GM12878 (cell line): ENCODE data around the gene TNRC6C.

Experiments
- BHLHE40 ChIP-seq, 2 experiments: fragments of 450-650 bp in 1 of 2; IDR thresholded peaks; 2 replicates each; pipeline ENCODE4 v1.6.1; 2011 to 2017; ENCODE audit warnings: low read depth in 2 of 2, borderline replicate concordance in 1 of 2, improper control_type of control experiment in 1 of 2, low read length in 1 of 2, mild to moderate bottlenecking in 1 of 2
- CTCF ChIP-seq, 3 experiments: IDR thresholded peaks in 2 of 3; conservative IDR thresholded peaks in 1 of 3; 2 replicates each; pipeline ENCODE4 v1.5.1; 2011; ENCODE audit warnings: low read depth in 3 of 3, low read length in 3 of 3, mild to moderate bottlenecking in 3 of 3, control low read depth in 2 of 3, moderate library complexity in 2 of 3, inconsistent platforms in 1 of 3, mixed read lengths in 1 of 3; ENCODE audit not compliant: control insufficient read depth in 2 of 3, insufficient read depth in 1 of 3; ENCODE audit errors: extremely low read depth in 1 of 3
- MEF2A ChIP-seq: IDR thresholded peaks from 2 replicates; pipeline ENCODE4 v1.6.1; 2011; ENCODE audit warnings: low read depth, mild to moderate bottlenecking, low read length, moderate library complexity; ENCODE audit not compliant: insufficient read depth
- POLR2AphosphoS2 ChIP-seq: IDR thresholded peaks from 2 replicates; pipeline ENCODE4 v1.6.1; 2011; ENCODE audit warnings: low read depth, mild to moderate bottlenecking, low read length, improper control_type of control experiment, moderate library complexity

DNA sequence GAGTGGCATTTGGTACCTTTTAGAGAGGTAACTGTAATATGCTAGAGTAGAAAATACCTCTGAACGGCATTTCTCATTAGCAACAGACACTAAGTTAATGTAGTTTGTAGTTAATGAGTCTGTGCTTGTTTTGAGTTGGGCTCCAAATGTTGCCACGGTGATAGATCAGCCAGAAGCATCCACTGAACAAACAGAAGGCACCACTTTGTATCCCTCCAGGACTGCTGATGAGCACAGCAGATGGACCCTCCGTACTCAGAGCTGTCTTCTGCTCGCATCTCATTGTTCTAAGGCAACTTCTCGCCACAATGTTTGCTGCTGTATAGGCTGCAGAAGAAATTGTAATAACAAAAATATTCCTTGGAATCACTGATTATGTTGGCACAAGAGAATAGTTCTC is 56.1 kb downstream of the TNRC6C start:
- TF ChIP-seq BHLHE40 (IDR thresholded peaks at IDR 0.05; ENCODE audit: borderline replicate concordance in 1 of 2, low read depth in 2 of 2, low read length in 1 of 2) (no peak), CTCF (IDR thresholded peaks at IDR 0.05 in 2 of 3, conservative IDR thresholded peaks at IDR 0.05 in 1 of 3; ENCODE audit: control insufficient read depth in 2 of 3, extremely low read depth in 1 of 3, insufficient read depth in 1 of 3, low read depth in 3 of 3, low read length in 3 of 3) (no peak), MEF2A (no peak), POLR2AphosphoS2 (no peak)
